Measurements from ENCODE around the gene MUC5AC. TPM values are rescaled to one million over a fixed set of nuclear protein-coding genes. Genes with fewer than 3 reads are reported as not detected.
"Not testable (repeated sequence)": the region's sequence is repeated elsewhere in the genome, so short reads cannot be mapped to it uniquely, and the experiment has no call there.

The MUC5AC gene
- total RNA-seq, 2 donors from 2014 or later = not detected

DNA sequence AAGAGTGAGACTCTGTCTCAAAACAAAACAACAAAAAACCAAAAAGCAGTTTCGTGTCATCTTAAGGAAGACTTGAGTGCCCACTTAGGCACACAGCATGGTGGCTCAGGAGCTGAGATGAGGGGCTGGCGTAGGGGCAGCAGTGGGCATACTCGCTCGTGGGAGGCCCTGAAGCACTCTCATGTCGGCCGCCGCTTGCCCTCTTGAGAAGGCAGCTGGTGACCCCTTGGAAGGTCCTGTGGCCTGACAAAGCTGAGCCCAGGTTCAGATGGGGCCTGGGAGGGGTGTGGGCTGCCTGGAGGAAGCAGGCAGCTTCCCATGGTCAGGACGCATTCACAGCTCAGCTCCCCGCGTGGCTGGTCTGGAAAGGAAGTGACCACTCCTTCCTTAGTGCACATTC is 80.1 kb downstream of the MUC5AC start:
- DNase-seq (ENCODE audit: low spot score) = no peak
- intact Hi-C loops (cut with DNase I) = no loop called here

DNA sequence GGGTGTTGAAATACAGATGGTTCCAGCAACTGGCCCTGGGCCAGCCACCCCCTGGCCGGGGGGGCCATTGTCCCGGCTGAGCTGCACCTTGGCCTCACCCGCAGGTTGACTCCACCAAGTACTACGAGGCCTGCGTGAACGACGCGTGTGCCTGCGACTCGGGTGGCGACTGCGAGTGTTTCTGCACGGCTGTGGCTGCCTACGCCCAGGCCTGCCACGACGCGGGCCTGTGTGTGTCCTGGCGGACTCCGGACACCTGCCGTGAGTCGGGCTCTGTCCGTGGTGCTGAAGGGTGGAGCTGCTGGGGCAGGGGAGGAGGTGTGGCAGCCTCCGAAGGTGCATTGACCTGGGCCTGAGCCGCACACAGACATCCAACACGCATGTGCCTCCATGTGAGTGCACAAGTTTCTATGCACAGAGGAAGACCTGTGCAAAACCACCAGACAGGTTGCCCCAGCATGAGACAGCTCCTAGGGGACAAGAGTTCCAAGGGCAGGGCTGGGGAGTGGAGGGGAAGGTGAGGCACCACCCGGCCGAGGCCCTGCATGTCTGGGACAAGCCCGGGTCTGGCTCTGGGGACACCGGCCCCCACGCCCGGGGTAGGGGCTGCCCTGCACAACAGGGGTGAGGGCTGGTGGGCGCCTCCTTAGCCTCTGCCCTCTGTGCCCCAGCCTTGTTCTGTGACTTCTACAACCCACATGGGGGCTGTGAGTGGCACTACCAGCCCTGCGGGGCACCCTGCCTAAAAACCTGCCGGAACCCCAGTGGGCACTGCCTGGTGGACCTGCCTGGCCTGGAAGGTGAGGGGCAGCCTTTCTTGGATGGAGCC is 81.2 kb downstream of the MUC5AC start:
- DNase-seq (ENCODE audit: low spot score) = no peak
- intact Hi-C loops (cut with DNase I) = no loop called here

DNA sequence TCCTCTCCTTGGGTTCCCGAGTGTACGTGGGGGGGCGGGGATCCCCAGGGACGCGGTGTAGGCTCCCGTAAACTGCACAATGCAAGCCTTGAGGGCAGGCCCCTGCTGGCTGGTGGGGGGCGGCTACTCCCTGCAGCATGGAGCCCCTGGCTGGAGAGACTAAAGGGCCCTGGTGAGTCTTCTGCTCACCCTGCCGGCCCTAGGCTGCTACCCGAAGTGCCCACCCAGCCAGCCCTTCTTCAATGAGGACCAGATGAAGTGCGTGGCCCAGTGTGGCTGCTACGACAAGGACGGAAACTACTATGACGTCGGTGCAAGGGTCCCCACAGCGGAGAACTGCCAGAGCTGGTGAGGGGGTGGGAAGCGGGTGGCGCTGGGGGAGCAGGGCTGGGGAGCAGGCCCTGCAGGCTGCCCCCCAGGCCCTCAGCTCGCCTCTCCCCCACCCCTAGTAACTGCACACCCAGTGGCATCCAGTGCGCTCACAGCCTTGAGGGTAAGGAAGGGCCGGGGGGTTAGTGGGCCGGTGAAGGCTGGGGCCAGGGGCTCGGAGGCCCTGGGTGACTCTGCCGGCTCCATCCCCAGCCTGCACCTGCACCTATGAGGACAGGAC is 81.9 kb downstream of the MUC5AC start:
- intact Hi-C loops (cut with DNase I) = no loop called here

DNA sequence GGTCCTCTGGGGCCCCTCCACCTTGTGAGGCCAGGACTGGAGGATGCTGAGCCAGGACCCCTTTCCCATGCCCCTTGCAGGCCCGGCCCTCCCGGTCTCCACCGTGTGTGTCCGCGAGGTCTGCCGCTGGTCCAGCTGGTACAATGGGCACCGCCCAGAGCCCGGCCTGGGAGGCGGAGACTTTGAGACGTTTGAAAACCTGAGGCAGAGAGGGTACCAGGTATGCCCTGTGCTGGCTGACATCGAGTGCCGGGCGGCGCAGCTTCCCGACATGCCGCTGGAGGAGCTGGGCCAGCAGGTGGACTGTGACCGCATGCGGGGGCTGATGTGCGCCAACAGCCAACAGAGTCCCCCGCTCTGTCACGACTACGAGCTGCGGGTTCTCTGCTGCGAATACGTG is 83.0 kb downstream of the MUC5AC start:
- intact Hi-C loops (cut with DNase I) = no loop called here

More for the DNA sequence above, 81.9 kb downstream of the MUC5AC start:
- DNase-seq (ENCODE audit: low spot score) = no peak

DNA sequence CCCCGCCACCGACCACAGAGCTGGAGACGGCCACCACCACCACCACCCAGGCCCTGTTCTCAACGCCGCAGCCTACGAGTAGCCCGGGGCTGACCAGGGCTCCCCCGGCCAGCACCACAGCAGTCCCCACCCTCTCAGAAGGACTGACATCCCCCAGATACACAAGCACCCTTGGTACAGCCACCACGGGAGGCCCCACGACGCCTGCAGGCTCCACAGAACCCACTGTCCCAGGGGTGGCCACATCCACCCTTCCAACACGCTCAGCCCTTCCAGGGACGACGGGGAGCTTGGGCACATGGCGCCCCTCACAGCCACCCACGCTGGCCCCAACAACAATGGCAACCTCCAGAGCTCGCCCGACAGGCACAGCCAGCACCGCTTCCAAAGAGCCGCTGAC is 84.0 kb downstream of the MUC5AC start:
- no peak for DNase-seq (ENCODE audit: low spot score)
- intact Hi-C loops (cut with DNase I) = no loop called here

More for the DNA sequence above, 83.0 kb downstream of the MUC5AC start:
- DNase-seq (ENCODE audit: low spot score) = no peak

DNA sequence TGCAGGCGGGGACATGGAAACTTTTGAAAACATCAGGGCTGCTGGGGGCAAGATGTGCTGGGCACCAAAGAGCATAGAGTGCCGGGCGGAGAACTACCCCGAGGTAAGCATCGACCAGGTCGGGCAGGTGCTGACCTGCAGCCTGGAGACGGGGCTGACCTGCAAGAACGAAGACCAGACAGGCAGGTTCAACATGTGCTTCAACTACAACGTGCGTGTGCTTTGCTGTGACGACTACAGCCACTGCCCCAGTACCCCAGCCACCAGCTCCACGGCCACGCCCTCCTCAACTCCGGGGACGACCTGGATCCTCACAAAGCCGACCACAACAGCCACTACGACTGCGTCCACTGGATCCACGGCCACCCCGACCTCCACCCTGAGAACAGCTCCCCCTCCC is 84.5 kb downstream of the MUC5AC start:
- no peak for DNase-seq (ENCODE audit: low spot score)
- intact Hi-C loops (cut with DNase I) = no loop called here

DNA sequence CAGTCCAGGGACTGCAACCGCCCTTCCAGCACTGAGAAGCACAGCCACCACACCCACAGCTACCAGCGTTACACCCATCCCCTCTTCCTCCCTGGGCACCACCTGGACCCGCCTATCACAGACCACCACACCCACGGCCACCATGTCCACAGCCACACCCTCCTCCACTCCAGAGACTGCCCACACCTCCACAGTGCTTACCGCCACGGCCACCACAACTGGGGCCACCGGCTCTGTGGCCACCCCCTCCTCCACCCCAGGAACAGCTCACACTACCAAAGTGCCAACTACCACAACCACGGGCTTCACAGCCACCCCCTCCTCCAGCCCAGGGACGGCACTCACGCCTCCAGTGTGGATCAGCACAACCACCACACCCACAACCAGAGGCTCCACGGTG is 85.0 kb downstream of the MUC5AC start:
- DNase-seq (ENCODE audit: low spot score); intact Hi-C loops (cut with DNase I): not testable (repeated sequence)

DNA sequence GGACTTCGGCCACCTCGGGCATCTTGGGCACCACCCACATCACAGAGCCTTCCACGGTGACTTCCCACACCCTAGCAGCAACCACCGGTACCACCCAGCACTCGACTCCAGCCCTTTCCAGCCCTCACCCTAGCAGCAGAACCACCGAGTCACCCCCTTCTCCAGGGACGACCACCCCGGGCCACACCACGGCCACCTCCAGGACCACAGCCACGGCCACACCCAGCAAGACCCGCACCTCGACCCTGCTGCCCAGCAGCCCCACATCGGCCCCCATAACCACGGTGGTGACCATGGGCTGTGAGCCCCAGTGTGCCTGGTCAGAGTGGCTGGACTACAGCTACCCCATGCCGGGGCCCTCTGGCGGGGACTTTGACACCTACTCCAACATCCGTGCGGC is 85.8 kb downstream of the MUC5AC start:
- intact Hi-C loops (cut with DNase I); DNase-seq (ENCODE audit: low spot score): not testable (repeated sequence)

DNA sequence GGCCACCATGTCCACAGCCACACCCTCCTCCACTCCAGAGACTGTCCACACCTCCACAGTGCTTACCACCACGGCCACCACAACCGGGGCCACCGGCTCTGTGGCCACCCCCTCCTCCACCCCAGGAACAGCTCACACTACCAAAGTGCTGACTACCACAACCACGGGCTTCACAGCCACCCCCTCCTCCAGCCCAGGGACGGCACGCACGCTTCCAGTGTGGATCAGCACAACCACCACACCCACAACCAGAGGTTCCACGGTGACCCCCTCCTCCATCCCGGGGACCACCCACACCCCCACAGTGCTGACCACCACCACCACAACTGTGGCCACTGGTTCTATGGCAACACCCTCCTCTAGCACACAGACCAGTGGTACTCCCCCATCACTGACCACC is 86.8 kb downstream of the MUC5AC start:
- DNase-seq (ENCODE audit: low spot score); intact Hi-C loops (cut with DNase I): not testable (repeated sequence)

DNA sequence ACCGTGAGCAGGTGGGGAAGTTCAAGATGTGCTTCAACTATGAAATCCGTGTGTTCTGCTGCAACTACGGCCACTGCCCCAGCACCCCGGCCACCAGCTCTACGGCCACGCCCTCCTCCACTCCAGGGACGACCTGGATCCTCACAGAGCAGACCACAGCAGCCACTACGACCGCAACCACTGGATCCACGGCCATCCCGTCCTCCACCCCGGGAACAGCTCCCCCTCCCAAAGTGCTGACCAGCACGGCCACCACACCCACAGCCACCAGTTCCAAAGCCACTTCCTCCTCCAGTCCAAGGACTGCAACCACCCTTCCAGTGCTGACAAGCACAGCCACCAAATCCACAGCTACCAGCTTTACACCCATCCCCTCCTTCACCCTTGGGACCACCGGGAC is 88.0 kb downstream of the MUC5AC start:
- DNase-seq (ENCODE audit: low spot score); intact Hi-C loops (cut with DNase I): not testable (repeated sequence)

DNA sequence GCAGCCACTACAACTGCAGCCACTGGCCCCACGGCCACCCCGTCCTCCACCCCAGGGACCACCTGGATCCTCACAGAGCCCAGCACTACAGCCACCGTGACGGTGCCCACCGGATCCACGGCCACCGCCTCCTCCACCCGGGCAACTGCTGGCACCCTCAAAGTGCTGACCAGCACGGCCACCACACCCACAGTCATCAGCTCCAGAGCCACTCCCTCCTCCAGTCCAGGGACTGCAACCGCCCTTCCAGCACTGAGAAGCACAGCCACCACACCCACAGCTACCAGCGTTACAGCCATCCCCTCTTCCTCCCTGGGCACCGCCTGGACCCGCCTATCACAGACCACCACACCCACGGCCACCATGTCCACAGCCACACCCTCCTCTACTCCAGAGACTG is 88.5 kb downstream of the MUC5AC start:
- DNase-seq (ENCODE audit: low spot score); intact Hi-C loops (cut with DNase I): not testable (repeated sequence)

DNA sequence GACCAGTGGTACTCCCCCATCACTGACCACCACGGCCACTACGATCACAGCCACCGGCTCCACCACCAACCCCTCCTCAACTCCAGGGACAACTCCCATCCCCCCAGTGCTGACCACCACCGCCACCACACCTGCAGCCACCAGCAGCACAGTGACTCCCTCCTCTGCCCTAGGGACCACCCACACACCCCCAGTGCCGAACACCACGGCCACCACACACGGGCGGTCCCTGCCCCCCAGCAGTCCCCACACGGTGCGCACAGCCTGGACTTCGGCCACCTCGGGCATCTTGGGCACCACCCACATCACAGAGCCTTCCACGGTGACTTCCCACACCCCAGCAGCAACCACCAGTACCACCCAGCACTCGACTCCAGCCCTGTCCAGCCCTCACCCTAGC is 89.3 kb downstream of the MUC5AC start:
- DNase-seq (ENCODE audit: low spot score); intact Hi-C loops (cut with DNase I): not testable (repeated sequence)

DNA sequence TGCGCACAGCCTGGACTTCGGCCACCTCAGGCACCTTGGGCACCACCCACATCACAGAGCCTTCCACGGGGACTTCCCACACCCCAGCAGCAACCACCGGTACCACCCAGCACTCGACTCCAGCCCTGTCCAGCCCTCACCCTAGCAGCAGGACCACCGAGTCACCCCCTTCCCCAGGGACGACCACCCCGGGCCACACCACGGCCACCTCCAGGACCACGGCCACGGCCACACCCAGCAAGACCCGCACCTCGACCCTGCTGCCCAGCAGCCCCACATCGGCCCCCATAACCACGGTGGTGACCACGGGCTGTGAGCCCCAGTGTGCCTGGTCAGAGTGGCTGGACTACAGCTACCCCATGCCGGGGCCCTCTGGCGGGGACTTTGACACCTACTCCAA is 91.2 kb downstream of the MUC5AC start:
- intact Hi-C loops (cut with DNase I); DNase-seq (ENCODE audit: low spot score): not testable (repeated sequence)

DNA sequence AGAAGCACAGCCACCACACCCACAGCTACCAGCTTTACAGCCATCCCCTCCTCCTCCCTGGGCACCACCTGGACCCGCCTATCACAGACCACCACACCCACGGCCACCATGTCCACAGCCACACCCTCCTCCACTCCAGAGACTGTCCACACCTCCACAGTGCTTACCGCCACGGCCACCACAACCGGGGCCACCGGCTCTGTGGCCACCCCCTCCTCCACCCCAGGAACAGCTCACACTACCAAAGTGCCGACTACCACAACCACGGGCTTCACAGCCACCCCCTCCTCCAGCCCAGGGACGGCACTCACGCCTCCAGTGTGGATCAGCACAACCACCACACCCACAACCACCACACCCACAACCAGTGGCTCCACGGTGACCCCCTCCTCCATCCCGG is 92.7 kb downstream of the MUC5AC start:
- intact Hi-C loops (cut with DNase I); DNase-seq (ENCODE audit: low spot score): not testable (repeated sequence)

Other genes starting within 250 kb of the MUC5AC start
- 10 to 100 TPM; 57.9 to 88.5 TPM for gene CHID1, start 247.1 kb upstream of the MUC5AC start, total RNA-seq
- 100 to 1,000 TPM in 1 of 2 donors, 10 to 100 TPM in 1; 83.5 to 117 TPM for gene AP2A2, start 232.1 kb upstream of the MUC5AC start, total RNA-seq
- not detected for gene MUC6, start 121.2 kb upstream of the MUC5AC start, total RNA-seq
- under 1 TPM in 1 of 2 donors, not detected in 1; 0.05 TPM for gene MUC2, start 83.1 kb upstream of the MUC5AC start, total RNA-seq
- under 1 TPM in 1 of 2 donors, not detected in 1; 0.69 TPM for gene MUC5B, start 65.1 kb downstream of the MUC5AC start, total RNA-seq
- 10 to 100 TPM; 44.1 to 46.4 TPM for gene TOLLIP, start 151.7 kb downstream of the MUC5AC start, total RNA-seq
- gene BRSK2, start 232.0 kb downstream of the MUC5AC start, total RNA-seq = 1 to 10 TPM in 1 of 2 donors, under 1 TPM in 1; 0.81 to 1.0 TPM